Hematopoietic multipotent progenitor cell treated with erythropoietin and hydrocortisone succinate and interleukin-3 and kit ligand, for 17 days (in vitro differentiated cells): ENCODE measurements around the gene HERC3.

Source experiments
- DNase-seq: peaks from one replicate; pipeline ENCODE4 v3.0.0-alpha.2; 2015; ENCODE audit warnings: low spot score

HERC3 gene

DNA sequence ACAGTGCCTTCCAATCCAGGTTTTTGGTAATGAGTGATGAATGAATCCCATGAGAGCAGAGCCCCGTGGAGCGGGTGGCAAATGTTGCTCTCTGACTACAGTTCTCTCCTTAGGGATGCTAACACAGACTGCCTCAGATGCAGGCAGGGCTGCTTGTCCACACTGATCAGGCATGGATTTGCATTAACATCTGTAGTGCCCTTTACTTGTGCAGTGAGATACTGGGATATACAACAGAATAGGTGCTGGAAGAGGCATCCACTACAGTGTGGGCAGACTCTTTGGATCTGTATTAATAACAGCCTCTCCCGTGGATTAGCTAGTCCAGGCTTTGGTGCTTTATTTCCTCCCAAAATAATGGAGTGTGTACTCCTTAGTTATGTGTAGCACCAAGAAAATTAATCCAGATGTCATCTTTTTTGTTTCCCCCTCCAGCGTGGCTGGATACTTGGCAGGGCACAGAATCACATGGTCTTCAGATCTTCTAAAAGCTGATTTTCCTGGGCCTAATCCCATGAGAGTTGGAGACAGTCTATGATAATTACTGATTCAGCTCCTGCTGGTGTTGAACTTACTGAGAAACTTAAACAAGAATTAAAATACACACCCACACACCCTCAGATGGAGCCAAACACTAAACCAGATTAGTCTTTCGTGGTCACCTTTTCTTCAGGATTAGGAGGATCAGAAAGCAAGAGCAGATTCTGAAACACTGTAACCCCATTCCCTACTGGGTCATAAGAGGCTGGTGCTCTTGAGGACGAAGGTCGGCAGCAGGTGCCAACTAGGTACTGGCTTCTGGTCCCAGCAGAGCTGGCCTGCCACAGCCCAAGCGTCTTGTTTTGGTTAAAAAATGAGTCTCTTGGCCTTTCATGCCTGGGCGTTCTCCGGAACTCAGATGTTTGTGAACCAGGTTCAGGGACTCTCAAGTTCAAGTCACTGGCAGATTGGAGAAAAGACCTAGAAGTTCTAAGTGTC, 128.5 kb downstream of the HERC3 start:
- DNase-seq = no peak

DNA sequence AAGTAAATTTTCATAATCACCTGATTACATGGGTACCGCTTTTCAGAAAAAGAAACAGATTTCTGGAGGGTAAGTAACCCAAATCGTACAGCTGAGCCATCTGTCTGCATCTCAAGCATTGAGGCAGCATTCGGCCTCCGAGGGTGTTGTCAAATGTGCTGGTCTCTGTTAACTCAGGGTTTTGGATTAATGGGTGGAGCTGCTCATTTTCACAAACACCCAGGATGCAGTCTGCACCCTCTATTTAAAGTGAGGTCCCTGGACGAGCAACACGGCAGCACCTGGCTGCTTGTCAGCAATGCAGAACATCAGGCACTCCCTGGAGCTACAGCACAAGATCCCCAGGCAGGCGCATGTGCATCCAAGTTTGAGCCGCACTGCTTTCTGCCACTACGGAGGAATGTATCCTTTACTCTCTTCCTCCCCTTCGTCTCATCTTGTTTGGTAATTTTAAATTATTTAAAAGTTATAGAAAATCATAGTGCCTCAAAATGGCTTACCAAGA, 130.0 kb downstream of the HERC3 start:
- no peak for DNase-seq

- DNase-seq = no peak
These were observed 130.5 kb downstream of the HERC3 start for GRCh38 chr4:88722828-88723227.

DNA sequence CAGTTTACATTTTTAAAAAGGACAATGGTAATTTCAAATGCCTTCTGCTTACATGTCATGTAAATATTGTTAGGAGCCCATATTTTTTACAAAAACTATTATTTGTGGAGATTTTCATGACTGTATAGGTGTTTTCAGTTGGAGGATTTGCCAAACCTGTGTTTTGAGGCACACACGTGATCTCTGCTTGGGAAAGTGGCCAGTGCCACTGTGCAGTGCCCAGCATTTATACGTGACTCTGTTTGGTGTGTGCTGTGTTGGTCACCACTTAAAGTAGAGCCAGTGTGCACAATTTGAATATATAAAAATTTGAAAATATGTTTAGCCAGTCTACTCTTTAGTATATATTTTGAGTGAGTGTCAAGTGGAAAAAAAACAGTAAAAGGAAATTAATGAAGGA, 132.1 kb downstream of the HERC3 start:
- no peak for DNase-seq

- no peak for DNase-seq
These were observed 132.9 kb downstream of the HERC3 start for GRCh38 chr4:88725143-88725542.

- no peak for DNase-seq
These were observed 133.7 kb downstream of the HERC3 start for GRCh38 chr4:88725986-88726385.

GRCh38 chr4:88728146-88728545, 135.9 kb downstream of the HERC3 start:
- DNase-seq = no peak

- DNase-seq = no peak
These were observed 137.0 kb downstream of the HERC3 start for GRCh38 chr4:88729146-88729760.

DNA sequence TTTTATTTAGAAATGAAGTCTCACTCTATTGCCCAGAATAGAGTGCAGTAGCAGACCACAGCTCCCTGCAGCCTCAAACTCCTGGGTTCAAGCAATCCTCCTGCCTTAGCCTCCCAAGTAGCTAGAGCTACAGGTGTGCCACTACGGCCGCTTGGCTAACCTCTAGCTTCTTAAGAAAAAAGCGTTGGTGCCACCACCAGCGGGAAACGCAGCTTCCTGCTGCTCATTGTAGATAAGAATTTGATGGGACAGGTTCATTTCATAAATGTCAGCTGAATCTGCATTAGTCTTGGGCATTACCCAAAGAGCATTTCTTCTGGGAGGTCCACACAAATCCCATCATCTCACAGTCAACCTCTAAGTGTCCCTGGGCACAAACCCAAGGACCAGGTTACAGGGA, 138.5 kb downstream of the HERC3 start:
- DNase-seq = no peak

DNA sequence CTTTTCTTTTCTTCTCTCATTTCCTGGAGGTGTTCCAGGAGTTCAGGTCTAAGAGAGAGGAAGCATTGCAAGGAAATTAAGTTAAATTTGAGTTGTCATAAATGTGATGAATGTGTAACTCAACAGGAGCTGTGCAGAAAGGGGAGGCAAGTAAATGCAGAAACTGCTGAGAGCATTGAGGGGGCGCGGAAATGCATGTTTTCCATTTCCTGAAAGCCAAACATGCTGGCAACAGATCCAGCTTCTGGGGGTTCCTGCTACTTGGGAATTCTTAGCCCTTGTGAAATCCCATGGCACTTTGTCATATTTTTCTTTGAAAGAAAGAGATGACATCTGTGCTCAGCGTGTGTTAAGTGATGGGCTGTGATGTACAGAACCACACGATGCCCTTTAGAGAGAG, 139.1 kb downstream of the HERC3 start:
- no peak for DNase-seq

DNA sequence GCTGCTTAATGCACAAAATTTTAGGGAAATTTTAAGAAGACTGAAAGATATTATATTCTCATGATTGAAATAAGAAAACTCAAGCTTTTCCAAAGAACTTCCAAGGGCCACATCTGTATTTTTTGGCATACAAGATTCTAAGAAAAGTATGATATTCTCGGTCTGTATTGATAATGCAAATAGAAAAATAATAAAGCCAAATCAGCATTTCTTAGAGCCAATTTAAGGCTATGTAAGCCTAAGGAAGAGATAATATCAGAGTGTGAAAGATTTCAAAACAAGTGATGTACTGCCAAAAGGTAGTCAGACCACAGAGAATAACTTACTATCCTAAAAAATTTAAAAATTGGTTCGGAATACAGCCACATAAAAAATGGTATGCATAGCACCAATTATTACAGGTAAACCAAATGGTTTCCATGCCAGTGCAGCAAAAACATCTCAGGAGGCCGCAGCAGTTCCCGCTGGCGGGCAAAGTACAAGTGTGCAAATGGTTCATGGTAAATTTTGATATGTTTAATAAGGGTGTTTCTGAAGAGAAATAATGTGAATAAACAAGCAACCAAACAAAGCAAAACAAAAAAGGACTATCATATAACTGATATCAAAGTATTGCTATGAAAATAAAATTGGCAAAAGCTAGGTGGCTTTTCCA, 140.6 kb downstream of the HERC3 start:
- DNase-seq = no peak

- no peak for DNase-seq
These were observed 142.2 kb downstream of the HERC3 start for GRCh38 chr4:88734403-88734949.

DNA sequence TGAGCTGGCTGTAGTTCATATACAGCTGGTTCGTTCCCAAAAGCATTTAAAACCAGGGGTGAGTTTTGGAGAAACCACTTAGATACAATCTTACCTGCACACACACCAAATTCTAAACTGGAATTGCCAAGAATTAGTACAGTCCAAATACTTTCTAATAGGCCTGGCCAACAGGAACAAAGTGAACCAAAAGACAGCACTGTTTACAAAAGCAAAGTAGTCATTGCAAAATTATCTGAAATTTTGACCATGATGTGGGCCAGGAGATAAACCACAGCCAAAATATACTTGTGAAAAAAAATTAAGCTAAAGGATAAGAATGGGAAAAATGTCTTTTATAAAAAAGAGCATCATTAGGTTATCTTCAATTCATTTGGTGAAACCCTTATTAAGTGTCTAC, 143.3 kb downstream of the HERC3 start:
- DNase-seq = no peak

DNA sequence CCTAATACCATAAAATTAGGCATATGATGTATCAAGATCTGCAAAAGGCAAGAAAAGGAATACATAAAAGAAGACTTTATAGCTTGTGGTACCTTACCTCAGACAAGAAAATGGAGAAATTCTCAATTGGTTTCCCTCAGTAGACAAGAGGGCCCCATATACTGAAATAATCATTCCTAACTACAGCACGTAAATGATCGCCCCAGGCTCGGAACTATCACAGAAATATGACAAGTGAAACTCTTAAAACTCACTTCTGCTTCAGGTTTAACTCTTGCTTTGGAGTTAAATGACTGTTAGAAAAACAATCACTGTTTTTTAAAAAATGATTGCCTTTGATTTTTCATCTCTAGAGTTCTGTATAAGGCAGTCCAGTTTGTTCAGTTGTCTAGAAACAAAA, 144.0 kb downstream of the HERC3 start:
- DNase-seq = no peak

GRCh38 chr4:88737307-88737941, 145.1 kb downstream of the HERC3 start:
- no peak for DNase-seq

- DNase-seq = no peak
These were observed 145.9 kb downstream of the HERC3 start for GRCh38 chr4:88738180-88738579.

DNA sequence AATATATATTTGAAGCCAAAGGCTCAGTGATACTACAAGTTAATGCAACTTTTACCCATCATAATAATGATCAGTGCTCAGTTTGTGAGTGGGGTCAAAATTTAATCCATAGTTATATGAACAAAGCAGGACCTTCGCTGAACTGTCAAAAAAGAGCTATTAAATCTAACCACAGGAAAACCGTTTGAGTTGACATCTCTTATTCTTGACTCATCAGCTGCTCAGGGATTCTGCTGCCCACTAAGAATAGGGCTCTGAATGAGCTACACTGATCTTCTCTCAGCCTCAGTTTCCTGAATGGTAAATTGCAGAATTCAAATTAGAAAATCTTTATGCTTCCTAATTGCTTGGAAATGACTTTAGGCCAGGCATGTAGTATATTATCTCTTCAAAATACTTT, 150.3 kb downstream of the HERC3 start:
- no peak for DNase-seq

GRCh38 chr4:88743696-88744095, 151.4 kb downstream of the HERC3 start:
- no peak for DNase-seq

- no peak for DNase-seq
These were observed 152.3 kb downstream of the HERC3 start for GRCh38 chr4:88744609-88745008.

GRCh38 chr4:88745175-88745574, 152.9 kb downstream of the HERC3 start:
- no peak for DNase-seq

DNA sequence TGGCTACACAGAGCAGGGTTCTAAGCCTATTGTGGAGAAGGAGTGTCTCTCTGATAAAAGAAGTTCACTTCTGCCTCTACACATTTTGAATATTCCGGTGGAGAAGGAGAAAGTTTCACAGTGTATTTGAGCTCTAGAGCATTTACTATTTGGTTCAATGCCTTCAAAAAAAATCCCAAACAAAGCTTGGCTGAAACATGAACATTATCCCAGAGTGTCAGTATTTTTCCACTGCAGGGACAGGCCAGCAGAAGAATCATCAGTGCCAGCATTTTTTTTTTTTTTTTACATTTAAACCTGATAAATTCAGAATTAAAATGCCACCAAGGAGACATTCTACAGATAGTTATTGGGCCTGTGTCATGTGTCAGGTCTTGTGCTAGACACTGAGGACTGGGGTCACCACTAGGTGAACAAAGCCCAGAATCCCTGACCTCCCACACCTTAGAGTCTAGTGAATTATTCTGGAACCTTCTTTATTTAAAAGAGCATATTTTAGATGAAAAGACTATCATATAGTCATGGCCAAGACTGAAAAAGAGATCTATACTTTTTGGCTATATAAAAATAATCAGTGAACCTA, 153.4 kb downstream of the HERC3 start:
- no peak for DNase-seq

DNA sequence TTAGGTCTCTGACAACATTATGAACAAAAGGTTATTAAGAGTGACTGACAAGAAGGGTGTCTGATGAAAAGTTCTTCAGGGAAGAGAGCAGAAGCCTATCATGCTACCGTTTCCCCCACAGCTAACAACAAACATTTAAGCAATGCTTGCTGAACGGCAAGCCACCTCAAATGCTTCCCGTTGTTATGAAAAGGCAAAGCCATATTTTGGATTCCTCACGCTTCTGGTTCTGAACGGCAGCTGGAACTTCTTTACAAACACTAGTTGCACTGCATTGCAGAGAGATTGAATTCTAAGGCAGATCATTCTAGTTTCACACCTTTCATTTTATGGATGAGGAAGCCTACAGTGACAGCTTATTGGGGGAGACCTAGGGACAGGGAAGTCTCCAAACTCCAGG, 153.9 kb downstream of the HERC3 start:
- no peak for DNase-seq
